ENCODE results near the gene CCDC138. TPM values are rescaled to one million over a fixed set of nuclear protein-coding genes. Genes with fewer than 3 reads are reported as not detected.
A peak's percentile ranks its signal among the peaks of the same experiment; 100 is the strongest.

Gene CCDC138
- total and polyA plus RNA-seq, 4 donors = 1.8 to 18.3 (median 5.4) TPM

GRCh38 chr2:108829578-108830310 is 43.2 kb downstream of the CCDC138 start:
- WGBS, 2 donors = 95 to 98% methylated on average over 4 of the region's 4 CpGs
- Histone ChIP-seq H3K27ac (ENCODE audit: low read depth in 1 of 2, low read length in 1 of 2) (no peak overlapping the region), H3K9me3 (ENCODE audit: control insufficient read depth in 4 of 4, insufficient read depth in 3 of 4, low read length in 3 of 4) (no peaks in the 10 kb centered on the region), H3K36me3 (ENCODE audit: control insufficient read depth in 4 of 4, insufficient read depth in 4 of 4, low read length in 4 of 4) (peaks cover 0 to 7% (median 0%) of the 10 kb centered on the region in 4 donors), H3K4me1 (ENCODE audit: control insufficient read depth in 5 of 5, insufficient read depth in 5 of 5, low read length in 5 of 5) (peaks cover 0 to 2% (median 0%) of the 10 kb centered on the region in 5 donors), H3K9ac (ENCODE audit: insufficient read depth in 1 of 2, low read length in 2 of 2) (no peak overlapping the region), H3K27me3 (ENCODE audit: control insufficient read depth in 3 of 3, insufficient read depth in 3 of 3, low read length in 2 of 3) (no peaks in the 10 kb centered on the region), H3K4me3 (no peak overlapping the region)
- TF ChIP-seq CTCF (IDR thresholded peaks at IDR 0.05; ENCODE audit: control extremely low read depth, extremely low read depth) = no peak
- no peak for DNase-seq
- ATAC-seq (ENCODE audit: insufficient read depth, low FRiP score) = no peak

GRCh38 chr2:108833219-108833618 is 46.6 kb downstream of the CCDC138 start:
- Histone ChIP-seq H3K36me3 (ENCODE audit: control insufficient read depth in 4 of 4, insufficient read depth in 4 of 4, low read length in 4 of 4) (peaks cover 0 to 3% (median 0%) of the 10 kb centered on the region in 4 donors), H3K4me3 (no peak overlapping the region), H3K9me3 (ENCODE audit: control insufficient read depth in 4 of 4, insufficient read depth in 3 of 4, low read length in 3 of 4) (peaks cover 0 to 7% (median 2%) of the 10 kb centered on the region in 4 donors), H3K9ac (ENCODE audit: insufficient read depth in 1 of 2, low read length in 2 of 2) (no peak overlapping the region), H3K27ac (ENCODE audit: low read depth in 1 of 2, low read length in 1 of 2) (no peak overlapping the region), H3K27me3 (ENCODE audit: control insufficient read depth in 3 of 3, insufficient read depth in 3 of 3, low read length in 2 of 3) (no peaks in the 10 kb centered on the region), H3K4me1 (ENCODE audit: control insufficient read depth in 5 of 5, insufficient read depth in 5 of 5, low read length in 5 of 5) (peaks cover 0 to 2% (median 0%) of the 10 kb centered on the region in 5 donors)
- DNase-seq (peak; percentile 30 to 84 (median 84)), ATAC-seq (ENCODE audit: insufficient read depth, low FRiP score) (no peak)
- no peak for TF ChIP-seq CTCF (IDR thresholded peaks at IDR 0.05; ENCODE audit: control extremely low read depth, extremely low read depth)

GRCh38 chr2:108834620-108835019 is 48.0 kb downstream of the CCDC138 start:
- no peak overlapping the region for H3K4me3 ChIP-seq
- DNase-seq = no peak
- peaks cover 0 to 7% (median 3%) of the 10 kb centered on the region in 4 donors for H3K9me3 ChIP-seq (ENCODE audit: control insufficient read depth in 4 of 4, insufficient read depth in 3 of 4, low read length in 3 of 4)
- H3K36me3 ChIP-seq (ENCODE audit: control insufficient read depth in 4 of 4, insufficient read depth in 4 of 4, low read length in 4 of 4) = no peaks in the 10 kb centered on the region
- TF ChIP-seq CTCF (IDR thresholded peaks at IDR 0.05; ENCODE audit: control extremely low read depth, extremely low read depth) = no peak
- ATAC-seq (ENCODE audit: insufficient read depth, low FRiP score) = no peak
- H3K4me1 ChIP-seq (ENCODE audit: control insufficient read depth in 5 of 5, insufficient read depth in 5 of 5, low read length in 5 of 5) = peaks cover 0 to 2% (median 0%) of the 10 kb centered on the region in 5 donors
- WGBS, 2 donors = 93 to 97% methylated on average over 3 of the region's 3 CpGs
- no peaks in the 10 kb centered on the region for H3K27me3 ChIP-seq (ENCODE audit: control insufficient read depth in 3 of 3, insufficient read depth in 3 of 3, low read length in 2 of 3)
- no peak overlapping the region for H3K9ac ChIP-seq (ENCODE audit: insufficient read depth in 1 of 2, low read length in 2 of 2)
- H3K27ac ChIP-seq (ENCODE audit: low read depth in 1 of 2, low read length in 1 of 2) = no peak overlapping the region
